Heart left ventricle (tissue), 16 donors: ENCODE measurements around the gene KCNQ1. TPM values are rescaled to one million over a fixed set of nuclear protein-coding genes. Genes with fewer than 3 reads are reported as not detected.
A peak's percentile ranks its signal among the peaks of the same experiment; 100 is the strongest.

Experiments
- ATAC-seq, 4 donors: fragments of 200-7000 bp; cut with Tn5 transposase; one replicate each; pipeline ENCODE4 v1.9.1; 2020 to 2022; ENCODE audit warnings: moderate library complexity in 4 of 4, mild to moderate bottlenecking in 3 of 4, moderate number of reproducible peaks in 1 of 4
- DNase-seq, 5 donors: peaks; one replicate each; pipeline ENCODE4 v3.0.0-alpha.2; 2020
- H3K27ac ChIP-seq, 12 donors: fragments of 200-600 bp; sonication (generic) in 4 of 12; one replicate each; pipeline versions ENCODE4 v1.5.0 to v1.8.0; 2016 to 2022; ENCODE audit warnings: mild to moderate bottlenecking in 2 of 12
- H3K27me3 ChIP-seq, 9 donors: fragments of 200-600 bp; sonication (generic) in 2 of 9; one replicate each; pipeline versions ENCODE4 v1.5.1 to v1.8.0; 2016 to 2022; ENCODE audit warnings: mild to moderate bottlenecking in 3 of 9
- H3K36me3 ChIP-seq, 9 donors: fragments of 200-600 bp; sonication (generic) in 2 of 9; one replicate each; pipeline versions ENCODE4 v1.5.0 to v1.8.0; 2018 to 2022; ENCODE audit warnings: mild to moderate bottlenecking in 2 of 9
- H3K4me1 ChIP-seq, 12 donors: fragments of 200-600 bp; sonication (generic) in 4 of 12; one replicate each; pipeline versions ENCODE4 v1.5.0 to v1.8.0; 2016 to 2022; ENCODE audit warnings: mild to moderate bottlenecking in 3 of 12
- H3K4me3 ChIP-seq, 12 donors: fragments of 200-600 bp; sonication (generic) in 4 of 12; one replicate each; pipeline versions ENCODE4 v1.5.0 to v1.8.0; 2017 to 2022; ENCODE audit warnings: mild to moderate bottlenecking in 9 of 12, moderate library complexity in 4 of 12
- H3K9me3 ChIP-seq, 12 donors: fragments of 200-600 bp; sonication (generic) in 4 of 12; one replicate each; pipeline versions ENCODE4 v1.5.0 to v1.8.0; 2016 to 2022; ENCODE audit warnings: mild to moderate bottlenecking in 1 of 12
- CTCF ChIP-seq, 12 donors: fragments of 200-600 bp; sonication (generic) in 4 of 12; IDR thresholded peaks; one replicate each; pipeline versions ENCODE4 v1.5.0 to v1.8.0; 2018 to 2022; ENCODE audit warnings: antibody characterized with exemption in 12 of 12, mild to moderate bottlenecking in 5 of 12
- POLR2A ChIP-seq, 2 donors: fragments of 450-650 bp; IDR thresholded peaks; one replicate each; pipeline ENCODE4 v1.6.1; 2017; ENCODE audit warnings: antibody characterized with exemption in 2 of 2, mild to moderate bottlenecking in 2 of 2, moderate library complexity in 2 of 2
- WGBS, 4 donors: extraction: QIAGEN DNeasy Blood & Tissue Kit in 2 of 4; methylation state at CpG; one replicate each; pipeline versions ENCODE4 v1.1.5 to v1.1.7; 2013 to 2018; 5-methylcytosine and 5-hydroxymethylcytosine counted together
- intact Hi-C, 10 donors: fragments of 100-400 bp; cut with DNase I; formaldehyde crosslinking; loops; one replicate each; pipeline versions ENCODE4 v1.11.1 to v1.14.2; 2022
- polyA plus RNA-seq, 2 donors: library from polyadenylated mRNA; stranded (reverse); fragments of 200-250 nt; gene quantifications; one replicate each; pipeline ENCODE4 v1.2.3, GENCODE V29; 2013
- total RNA-seq, 9 donors: library from RNA; depleted of rRNA in 2 of 9; stranded (reverse); fragments of >200 nt in 2 of 9; fragmentation: NEBNext Ultra II Directional in 3 of 9; extraction: Animal tissue kit (Norgen Biotek cat#: 25700) in 3 of 9; gene quantifications; one replicate each; pipeline versions ENCODE4 v1.1.0 to v1.2.4, GENCODE V29; 2016 to 2023
- donor health status: ischemic (EF 13 %, LVEDD 7.1; RV severe dilation, severe dysfunction).
- donor health status: healthy with polysubstance abuse.
- donor health status: DM: no; HTN: yes; CAD: no.
- donor health status: DM: no; HTN: no; CAD: no.
- donor health status: ischemic (EF 25% LVEDD 6.9; RV normal size, moderate dysfunction).
- donor health status: ischemic (EF 25% LVEDD 5.7; RV mildly dilated, moderate dysfunction).
- donor health status: healthy.
- donor health status: DM: yes; HTN: yes; CAD: no.
- donor health status: ischemic (EF 35%, LVEDD 5.7; RV mildly dilated, moderate dysfunction).
- donor health status: nonischemic (EF 11% LVEDD 7.7; RV severe dilation, severe dysfunction).
- donor health status: DM: yes; HTN: yes; CAD: no.
- donor health status: PGD.
- donor health status: ischemic (EF 29% LVEDD 5.4; RV normal size, mild dysfunction).
- donor health status: nonischemic (EF 23%, LVEDD 6.1; RV moderate dilation, normal function).

The KCNQ1 gene
- total and polyA plus RNA-seq, 11 donors: 18.6 to 42.4 (median 31.4) TPM

- TF ChIP-seq POLR2A (IDR thresholded peaks at IDR 0.05) (no peak), CTCF (IDR thresholded peaks at IDR 0.05) (no peak)
- no peak overlapping the region for H3K4me3 ChIP-seq
- intact Hi-C loops: no loop called here
- no peaks in the 10 kb centered on the region for H3K36me3 ChIP-seq
- no peaks in the 10 kb centered on the region for H3K9me3 ChIP-seq
- 89 to 97% (median 96%) methylated on average over 17 of the region's 17 CpGs for WGBS, 4 donors
- no peak overlapping the region for H3K27ac ChIP-seq
- peak in 3 of 5 donors; percentile 4 to 44 (median 22) for DNase-seq
- H3K27me3 ChIP-seq: no peaks in the 10 kb centered on the region
- no peak for ATAC-seq
- no peaks in the 10 kb centered on the region for H3K4me1 ChIP-seq
Measured at GRCh38 chr11:2748814-2749554, 304.2 kb downstream of the KCNQ1 start.

- WGBS, 4 donors: 85 to 95% (median 89%) methylated on average over 9 of the region's 9 CpGs
- intact Hi-C loops: loop anchor here in 1 of 10 donors (10.0 kb wide), 1 partner anchor 65 kb away; no protein-coding TSS in a partner anchor
Measured at GRCh38 chr11:2750101-2750681, 305.4 kb downstream of the KCNQ1 start.

GRCh38 chr11:2750682-2751522 is 306.1 kb downstream of the KCNQ1 start:
- TF ChIP-seq CTCF (IDR thresholded peaks at IDR 0.05) (no peak), POLR2A (IDR thresholded peaks at IDR 0.05) (no peak)
- Histone ChIP-seq H3K4me3 (no peak overlapping the region), H3K27me3 (no peaks in the 10 kb centered on the region), H3K36me3 (no peaks in the 10 kb centered on the region), H3K4me1 (no peaks in the 10 kb centered on the region), H3K9me3 (peaks cover 0 to under 1% (median 0%) of the 10 kb centered on the region in 12 donors), H3K27ac (no peak overlapping the region)
- DNase-seq: peak in 3 of 5 donors; percentile 18 to 61 (median 22)
- intact Hi-C loops: loop anchor here in 1 of 10 donors (10.0 kb wide), 1 partner anchor 64 kb away; no protein-coding TSS in a partner anchor
- ATAC-seq: no peak
- WGBS, 4 donors: 81 to 85% (median 83%) methylated on average over 20 to 24 of the region's 24 CpGs

More at GRCh38 chr11:2750101-2750681, 305.4 kb downstream of the KCNQ1 start:
- no peak for TF ChIP-seq CTCF (IDR thresholded peaks at IDR 0.05)
- TF ChIP-seq POLR2A (IDR thresholded peaks at IDR 0.05): no peak
- no peaks in the 10 kb centered on the region for H3K4me1 ChIP-seq
- ATAC-seq (no peak), DNase-seq (peak in 3 of 5 donors; percentile 7 to 46 (median 17))
- no peak overlapping the region for H3K27ac ChIP-seq
- H3K27me3 ChIP-seq: no peaks in the 10 kb centered on the region
- no peaks in the 10 kb centered on the region for H3K36me3 ChIP-seq
- no peak overlapping the region for H3K4me3 ChIP-seq
- H3K9me3 ChIP-seq: no peaks in the 10 kb centered on the region
